GM23338 (cell line): ENCODE measurements around the gene MPP1. TPM values are rescaled to one million over a fixed set of nuclear protein-coding genes. Genes with fewer than 3 reads are reported as not detected.

Experiments used
- ATAC-seq: fragments of 200-7000 bp; cut with Tn5 transposase; 3 replicates; pipeline ENCODE4 v1.9.1; 2020
- DNase-seq: peaks from one replicate; pipeline ENCODE4 v3.0.0-alpha.2; 2015; ENCODE audit warnings: low spot score
- H2AFZ ChIP-seq: fragments of 200-600 bp; sonication (generic); 2 replicates; pipeline ENCODE4 v1.8.0; 2016; ENCODE audit warnings: antibody characterized with exemption, mild to moderate bottlenecking, moderate library complexity
- H3F3A ChIP-seq: fragments of 200-600 bp; sonication (generic); replicated peaks from 2 replicates; pipeline ENCODE4 v1.8.0; 2017; ENCODE audit warnings: antibody characterized with exemption, mixed run types, low read depth
- H3K27ac ChIP-seq: fragments of 200-600 bp; sonication (generic); 2 replicates; pipeline ENCODE4 v1.6.1; 2016; ENCODE audit warnings: low read depth
- H3K27me3 ChIP-seq: fragments of 200-600 bp; sonication (generic); 2 replicates; pipeline ENCODE4 v1.8.0; 2016; ENCODE audit warnings: mild to moderate bottlenecking, mixed run types, moderate library complexity; ENCODE audit not compliant: insufficient read depth
- H3K36me3 ChIP-seq: fragments of 200-600 bp; sonication (generic); 2 replicates; pipeline ENCODE4 v1.8.0; 2016; ENCODE audit warnings: mild to moderate bottlenecking; ENCODE audit not compliant: insufficient read depth
- H3K4me1 ChIP-seq: fragments of 200-600 bp; sonication (generic); 2 replicates; pipeline ENCODE4 v1.8.0; 2016; ENCODE audit warnings: mild to moderate bottlenecking, moderate library complexity; ENCODE audit not compliant: insufficient read depth
- H3K4me2 ChIP-seq: fragments of 200-600 bp; sonication (generic); 2 replicates; pipeline ENCODE4 v1.7.1; 2017; ENCODE audit warnings: mixed run types
- H3K4me3 ChIP-seq: fragments of 200-600 bp; sonication (generic); 2 replicates; pipeline ENCODE4 v1.6.1; 2016; ENCODE audit warnings: mixed run types
- H3K79me2 ChIP-seq: fragments of 200-600 bp; sonication (generic); replicated peaks from 2 replicates; pipeline ENCODE4 v1.8.0; 2017; ENCODE audit warnings: mild to moderate bottlenecking; ENCODE audit not compliant: insufficient read depth
- H3K9me2 ChIP-seq: fragments of 200-600 bp; sonication (generic); 2 replicates; pipeline ENCODE4 v1.8.0; 2017; ENCODE audit not compliant: insufficient read depth
- H4K20me1 ChIP-seq: fragments of 200-600 bp; sonication (generic); replicated peaks from 2 replicates; pipeline ENCODE4 v1.8.0; 2017; ENCODE audit warnings: mild to moderate bottlenecking; ENCODE audit not compliant: insufficient read depth
- H3K27ac Mint-ChIP-seq: 2 replicates; pipeline ENCODE4 v1.8.0; 2020; ENCODE audit warnings: inconsistent platforms, mild to moderate bottlenecking, moderate library complexity, mixed read lengths
- H3K27me3 Mint-ChIP-seq: 3 replicates; pipeline ENCODE4 v1.8.0; 2022; ENCODE audit warnings: low read depth, mild to moderate bottlenecking, moderate library complexity, mixed read lengths, inconsistent platforms; ENCODE audit not compliant: insufficient read depth, poor library complexity
- H3K36me3 Mint-ChIP-seq: 3 replicates; pipeline ENCODE4 v1.8.0; 2021; ENCODE audit warnings: low read depth, mild to moderate bottlenecking, inconsistent platforms, moderate library complexity, mixed read lengths
- H3K4me1 Mint-ChIP-seq: 3 replicates; pipeline ENCODE4 v1.8.0; 2020; ENCODE audit warnings: mild to moderate bottlenecking, inconsistent platforms, mixed read lengths
- H3K4me3 Mint-ChIP-seq: 3 replicates; pipeline ENCODE4 v1.8.0; 2021; ENCODE audit warnings: moderate library complexity, mild to moderate bottlenecking, inconsistent platforms, mixed read lengths
- H3K9me3 Mint-ChIP-seq: 3 replicates; pipeline ENCODE4 v1.8.0; 2020; ENCODE audit warnings: moderate library complexity, mild to moderate bottlenecking, inconsistent platforms, mixed read lengths
- CREB1 ChIP-seq: fragments of 250-450 bp; sonication (Bioruptor Pico); IDR thresholded peaks from 2 replicates; pipeline ENCODE4 v1.5.0; 2020; ENCODE audit warnings: low read depth, mild to moderate bottlenecking, moderate library complexity
- CTCF ChIP-seq, 2 experiments: fragments of 200-600 bp in 1 of 2; sonication (generic) in 1 of 2; conservative IDR thresholded peaks; 2 replicates each; pipeline versions ENCODE4 v1.5.1 to v1.6.1; 2016 to 2017; ENCODE audit warnings: antibody characterized with exemption in 2 of 2, low read depth in 2 of 2, mild to moderate bottlenecking in 2 of 2, moderate library complexity in 1 of 2
- ETS1 ChIP-seq: IDR thresholded peaks from 2 replicates; pipeline ENCODE4 v1.6.1; 2016; ENCODE audit warnings: antibody characterized with exemption
- EZH2 ChIP-seq: fragments of 200-600 bp; sonication (generic); IDR thresholded peaks from one replicate; pipeline ENCODE4 v1.8.0; 2017; ENCODE audit warnings: antibody characterized with exemption, mild to moderate bottlenecking, low read depth; ENCODE audit not compliant: unreplicated experiment
- EZH2phosphoT487 ChIP-seq: fragments of 200-600 bp; sonication (generic); IDR thresholded peaks from one replicate; pipeline ENCODE4 v1.8.1; 2018; ENCODE audit warnings: antibody characterized with exemption; ENCODE audit not compliant: unreplicated experiment
- JUNB ChIP-seq: IDR thresholded peaks from one replicate; pipeline ENCODE4 v1.6.1; 2016; ENCODE audit warnings: antibody characterized with exemption; ENCODE audit not compliant: unreplicated experiment
- NANOG ChIP-seq: IDR thresholded peaks from 2 replicates; pipeline ENCODE4 v1.6.1; 2016; ENCODE audit warnings: antibody characterized with exemption, borderline replicate concordance
- POLR2AphosphoS5 ChIP-seq: IDR thresholded peaks from 2 replicates; pipeline ENCODE4 v1.6.1; 2016; ENCODE audit warnings: antibody characterized with exemption, low read depth
- REST ChIP-seq: IDR thresholded peaks from one replicate; pipeline ENCODE4 v1.6.1; 2018; ENCODE audit warnings: antibody characterized with exemption; ENCODE audit not compliant: unreplicated experiment
- STAT1 ChIP-seq: IDR thresholded peaks from one replicate; pipeline ENCODE4 v1.6.1; 2016; ENCODE audit warnings: antibody characterized with exemption; ENCODE audit not compliant: unreplicated experiment
- ZNF114 ChIP-seq: fragments of 250-450 bp; sonication (Bioruptor Pico); IDR thresholded peaks from 2 replicates; pipeline ENCODE4 v1.5.0; 2020; ENCODE audit warnings: mild to moderate bottlenecking, moderate library complexity
- ZNF331 ChIP-seq: fragments of 250-450 bp; sonication (Bioruptor Pico); IDR thresholded peaks from 2 replicates; pipeline ENCODE4 v1.5.0; 2020; ENCODE audit warnings: low read depth, mild to moderate bottlenecking, moderate library complexity
- ZNF462 ChIP-seq: fragments of 250-450 bp; sonication (Bioruptor Pico); IDR thresholded peaks from 2 replicates; pipeline ENCODE4 v1.5.0; 2020; ENCODE audit warnings: mild to moderate bottlenecking, moderate library complexity
- polyA plus RNA-seq: library from polyadenylated mRNA; unstranded; fragments of >200 nt; fragmentation: Nextera tagmentation; extraction: Ambion mirVana; gene quantifications from 2 replicates; pipeline ENCODE4 v1.2.1, GENCODE V29; 2016
- total RNA-seq: library from RNA; depleted of rRNA; stranded (reverse); fragments of >200 nt; shearing (Covaris generic); gene quantifications from 2 replicates; pipeline ENCODE4 v1.2.3, GENCODE V29; 2014

Gene MPP1
- total and polyA plus RNA-seq, 2 experiments from 2014 or later = 18.7 to 27.2 TPM

GRCh38 chrX:154785716-154786115, 19.6 kb downstream of the MPP1 start:
- H3K27ac Mint-ChIP-seq = no peak overlapping the region

More at GRCh38 chrX:154785716-154786115, 19.6 kb downstream of the MPP1 start:
- TF ChIP-seq POLR2AphosphoS5 (no peak), ZNF114 (no peak), CREB1 (no peak), EZH2 (no peak), ZNF462 (no peak), CTCF (conservative IDR thresholded peaks at IDR 0.05; ENCODE audit: low read depth in 2 of 2) (no peak), STAT1 (no peak), EZH2phosphoT487 (no peak), ZNF331 (CRISPR knock-in tag) (no peak), ETS1 (no peak), REST (no peak), JUNB (no peak), NANOG (no peak)
- H3F3A ChIP-seq = no peaks in the 10 kb centered on the region
- H3K27ac ChIP-seq = no peak overlapping the region
- ATAC-seq (no peak), DNase-seq (no peak)
- H3K4me3 Mint-ChIP-seq = no peak overlapping the region
- H3K4me1 Mint-ChIP-seq = peaks cover 23% of the 10 kb centered on the region
- no peak overlapping the region for H2AFZ ChIP-seq
- no peaks in the 10 kb centered on the region for H3K79me2 ChIP-seq
- H4K20me1 ChIP-seq = no peaks in the 10 kb centered on the region
- no peaks in the 10 kb centered on the region; the same call in none of the 2 replicates for H3K4me1 ChIP-seq
- H3K9me3 Mint-ChIP-seq = no peaks in the 10 kb centered on the region
- no peak overlapping the region for H3K4me3 ChIP-seq
- H3K36me3 ChIP-seq = no peaks in the 10 kb centered on the region
- H3K36me3 Mint-ChIP-seq = peaks cover 2% of the 10 kb centered on the region; the same call in 1 of the 3 replicates
- H3K27me3 Mint-ChIP-seq = no peaks in the 10 kb centered on the region
- no peak overlapping the region for H3K4me2 ChIP-seq
- H3K27me3 ChIP-seq = no peaks in the 10 kb centered on the region
- H3K9me2 ChIP-seq = no peaks in the 10 kb centered on the region
